Measurements from ENCODE around the gene PIGQ.

DNA sequence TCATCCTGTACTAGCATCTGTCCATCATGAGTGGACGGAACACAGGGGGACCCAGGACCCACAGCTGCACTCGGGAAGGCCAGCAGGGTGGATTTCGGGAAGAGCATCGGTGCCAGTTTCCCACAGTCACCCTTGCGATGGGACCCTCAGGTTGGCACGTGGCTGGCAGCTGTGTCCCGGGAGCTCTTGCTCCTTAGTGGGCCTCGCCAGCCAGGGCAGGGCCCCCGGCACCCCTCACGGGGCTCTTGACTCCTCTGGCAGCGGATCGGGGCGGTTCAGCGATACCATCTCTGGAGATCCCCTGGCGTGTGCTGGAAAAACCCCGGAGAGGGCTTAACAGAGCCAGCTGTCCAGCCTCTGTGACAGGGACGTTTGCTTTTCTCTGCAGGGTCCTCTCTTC is 33.0 kb upstream of the PIGQ start:
- TF ChIP-seq, protein P1, sequence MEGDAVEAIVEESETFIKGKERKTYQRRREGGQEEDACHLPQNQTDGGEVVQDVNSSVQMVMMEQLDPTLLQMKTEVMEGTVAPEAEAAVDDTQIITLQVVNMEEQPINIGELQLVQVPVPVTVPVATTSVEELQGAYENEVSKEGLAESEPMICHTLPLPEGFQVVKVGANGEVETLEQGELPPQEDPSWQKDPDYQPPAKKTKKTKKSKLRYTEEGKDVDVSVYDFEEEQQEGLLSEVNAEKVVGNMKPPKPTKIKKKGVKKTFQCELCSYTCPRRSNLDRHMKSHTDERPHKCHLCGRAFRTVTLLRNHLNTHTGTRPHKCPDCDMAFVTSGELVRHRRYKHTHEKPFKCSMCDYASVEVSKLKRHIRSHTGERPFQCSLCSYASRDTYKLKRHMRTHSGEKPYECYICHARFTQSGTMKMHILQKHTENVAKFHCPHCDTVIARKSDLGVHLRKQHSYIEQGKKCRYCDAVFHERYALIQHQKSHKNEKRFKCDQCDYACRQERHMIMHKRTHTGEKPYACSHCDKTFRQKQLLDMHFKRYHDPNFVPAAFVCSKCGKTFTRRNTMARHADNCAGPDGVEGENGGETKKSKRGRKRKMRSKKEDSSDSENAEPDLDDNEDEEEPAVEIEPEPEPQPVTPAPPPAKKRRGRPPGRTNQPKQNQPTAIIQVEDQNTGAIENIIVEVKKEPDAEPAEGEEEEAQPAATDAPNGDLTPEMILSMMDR (IDR thresholded peaks at IDR 0.05) = no peak
- no peak for TF ChIP-seq POLR2A (IDR thresholded peaks at IDR 0.05; ENCODE audit: low read depth)
